BLaER1 (cell line): ENCODE results near the gene RSPO1.

Experiments
- H3K27ac ChIP-seq: shearing (Covaris generic); formaldehyde crosslinking; 2 replicates; pipeline ENCODE4 v1.8.1; 2022
- H3K27me3 ChIP-seq: shearing (Covaris generic); formaldehyde crosslinking; 2 replicates; pipeline ENCODE4 v1.8.1; 2022
- H3K36me3 ChIP-seq: shearing (Covaris generic); formaldehyde crosslinking; 2 replicates; pipeline ENCODE4 v1.8.1; 2022
- H3K4me1 ChIP-seq: shearing (Covaris generic); formaldehyde crosslinking; 2 replicates; pipeline ENCODE4 v1.8.1; 2022
- H3K4me2 ChIP-seq: shearing (Covaris generic); formaldehyde crosslinking; 2 replicates; pipeline ENCODE4 v1.8.1; 2022
- H3K4me3 ChIP-seq: shearing (Covaris generic); formaldehyde crosslinking; 2 replicates; pipeline ENCODE4 v1.8.1; 2022
- H3K9ac ChIP-seq: shearing (Covaris generic); formaldehyde crosslinking; 2 replicates; pipeline ENCODE4 v1.8.1; 2022
- H3K9me3 ChIP-seq: shearing (Covaris generic); formaldehyde crosslinking; 2 replicates; pipeline ENCODE4 v1.8.1; 2022
- H4K20me1 ChIP-seq: shearing (Covaris generic); formaldehyde crosslinking; 2 replicates; pipeline ENCODE4 v1.8.1; 2022
- Cebpa-rat ChIP-seq: shearing (Covaris generic); IDR thresholded peaks from 2 replicates; pipeline ENCODE4 v1.8.1; 2022

Gene RSPO1

GRCh38 chr1:37628026-37628556 lies 6.6 kb downstream of the RSPO1 start:
- no peak overlapping the region for H3K27ac ChIP-seq
- H3K4me3 ChIP-seq = no peak overlapping the region
- no peak for TF ChIP-seq Cebpa-rat
- peak overlapping the region; percentile 57 for H3K4me2 ChIP-seq
- peaks cover 27% of the 10 kb centered on the region for H3K4me1 ChIP-seq
- peaks cover 43% of the 10 kb centered on the region for H3K27me3 ChIP-seq
- no peaks in the 10 kb centered on the region for H3K9me3 ChIP-seq
- H3K9ac ChIP-seq = no peak overlapping the region; the same call in 1 of the 2 replicates
- no peaks in the 10 kb centered on the region for H3K36me3 ChIP-seq
- H4K20me1 ChIP-seq = peaks cover 9% of the 10 kb centered on the region; the same call in 1 of the 2 replicates

GRCh38 chr1:37622131-37622530 lies 12.6 kb downstream of the RSPO1 start:
- no peak overlapping the region for H3K4me2 ChIP-seq
- H3K27ac ChIP-seq = no peak overlapping the region
- no peak overlapping the region for H3K4me3 ChIP-seq
- H3K27me3 ChIP-seq = peaks cover 8% of the 10 kb centered on the region; the same call in 1 of the 2 replicates
- no peak overlapping the region for H3K9ac ChIP-seq
- no peaks in the 10 kb centered on the region for H3K36me3 ChIP-seq
- no peaks in the 10 kb centered on the region for H3K9me3 ChIP-seq
- 0 out of 2 replicates have a peak, but pooled peaks cover 4% of the 10 kb centered on the region for H3K4me1 ChIP-seq
- no peaks in the 10 kb centered on the region for H4K20me1 ChIP-seq
- TF ChIP-seq Cebpa-rat = no peak

GRCh38 chr1:37621326-37621870 lies 13.3 kb downstream of the RSPO1 start:
- TF ChIP-seq Cebpa-rat = no peak
- Histone ChIP-seq H4K20me1 (no peaks in the 10 kb centered on the region), H3K4me1 (no peaks in the 10 kb centered on the region), H3K27ac (no peak overlapping the region), H3K4me2 (no peak overlapping the region), H3K9ac (no peak overlapping the region), H3K27me3 (peaks cover 2% of the 10 kb centered on the region; the same call in 1 of the 2 replicates), H3K9me3 (no peaks in the 10 kb centered on the region), H3K36me3 (no peaks in the 10 kb centered on the region), H3K4me3 (no peak overlapping the region)

GRCh38 chr1:37620707-37621106 lies 14.0 kb downstream of the RSPO1 start:
- no peak for TF ChIP-seq Cebpa-rat
- no peak overlapping the region for H3K4me3 ChIP-seq
- H3K36me3 ChIP-seq = no peaks in the 10 kb centered on the region
- H4K20me1 ChIP-seq = no peaks in the 10 kb centered on the region
- no peak overlapping the region for H3K4me2 ChIP-seq
- no peak overlapping the region for H3K27ac ChIP-seq
- no peaks in the 10 kb centered on the region for H3K27me3 ChIP-seq
- H3K9ac ChIP-seq = no peak overlapping the region
- H3K4me1 ChIP-seq = no peaks in the 10 kb centered on the region
- H3K9me3 ChIP-seq = no peaks in the 10 kb centered on the region

GRCh38 chr1:37616330-37616729 lies 18.4 kb downstream of the RSPO1 start:
- Histone ChIP-seq H3K27ac (no peak overlapping the region), H3K9me3 (no peaks in the 10 kb centered on the region), H3K4me3 (no peak overlapping the region), H3K36me3 (no peaks in the 10 kb centered on the region), H3K4me2 (no peak overlapping the region), H3K4me1 (no peaks in the 10 kb centered on the region), H4K20me1 (no peaks in the 10 kb centered on the region), H3K9ac (no peak overlapping the region), H3K27me3 (no peaks in the 10 kb centered on the region)
- no peak for TF ChIP-seq Cebpa-rat

GRCh38 chr1:37614105-37614504 lies 20.6 kb downstream of the RSPO1 start:
- H3K4me3 ChIP-seq = no peak overlapping the region
- H3K9me3 ChIP-seq = no peaks in the 10 kb centered on the region
- H3K4me2 ChIP-seq = no peak overlapping the region
- no peaks in the 10 kb centered on the region for H4K20me1 ChIP-seq
- H3K9ac ChIP-seq = no peak overlapping the region
- H3K27me3 ChIP-seq = no peaks in the 10 kb centered on the region
- no peaks in the 10 kb centered on the region for H3K4me1 ChIP-seq
- no peak for TF ChIP-seq Cebpa-rat
- H3K36me3 ChIP-seq = no peaks in the 10 kb centered on the region
- H3K27ac ChIP-seq = no peak overlapping the region

- no peak for TF ChIP-seq Cebpa-rat
- H3K27me3 ChIP-seq = no peaks in the 10 kb centered on the region
Observed at GRCh38 chr1:37612186-37612585, 22.5 kb downstream of the RSPO1 start.

GRCh38 chr1:37609994-37610393 lies 24.7 kb downstream of the RSPO1 start:
- Histone ChIP-seq H3K36me3 (no peaks in the 10 kb centered on the region), H3K27me3 (no peaks in the 10 kb centered on the region), H3K27ac (no peak overlapping the region), H3K4me1 (no peaks in the 10 kb centered on the region), H3K9me3 (no peaks in the 10 kb centered on the region), H3K4me3 (no peak overlapping the region), H4K20me1 (no peaks in the 10 kb centered on the region), H3K9ac (no peak overlapping the region), H3K4me2 (no peak overlapping the region)
- TF ChIP-seq Cebpa-rat = no peak

More at GRCh38 chr1:37612186-37612585, 22.5 kb downstream of the RSPO1 start:
- Histone ChIP-seq H4K20me1 (no peaks in the 10 kb centered on the region), H3K4me1 (no peaks in the 10 kb centered on the region), H3K4me3 (no peak overlapping the region), H3K36me3 (no peaks in the 10 kb centered on the region), H3K9me3 (no peaks in the 10 kb centered on the region), H3K9ac (no peak overlapping the region), H3K4me2 (no peak overlapping the region), H3K27ac (no peak overlapping the region)

GRCh38 chr1:37609002-37609401 lies 25.7 kb downstream of the RSPO1 start:
- Histone ChIP-seq H3K4me3 (no peak overlapping the region), H3K4me1 (no peaks in the 10 kb centered on the region), H3K27ac (no peak overlapping the region), H3K36me3 (no peaks in the 10 kb centered on the region), H3K9me3 (no peaks in the 10 kb centered on the region), H3K4me2 (no peak overlapping the region), H3K27me3 (no peaks in the 10 kb centered on the region), H4K20me1 (no peaks in the 10 kb centered on the region), H3K9ac (no peak overlapping the region)
- no peak for TF ChIP-seq Cebpa-rat

- Histone ChIP-seq H3K9ac (no peak overlapping the region), H3K4me1 (no peaks in the 10 kb centered on the region), H4K20me1 (no peaks in the 10 kb centered on the region), H3K27me3 (no peaks in the 10 kb centered on the region), H3K27ac (no peak overlapping the region), H3K36me3 (no peaks in the 10 kb centered on the region), H3K9me3 (no peaks in the 10 kb centered on the region), H3K4me3 (no peak overlapping the region), H3K4me2 (no peak overlapping the region)
- no peak for TF ChIP-seq Cebpa-rat
Observed at GRCh38 chr1:37606481-37607263, 28.0 kb downstream of the RSPO1 start.
